ENCODE measurements around the gene ANKRD36. TPM values are rescaled to one million over a fixed set of nuclear protein-coding genes. Genes with fewer than 3 reads are reported as not detected.

The ANKRD36 gene
- 500 TPM for total RNA-seq

DNA sequence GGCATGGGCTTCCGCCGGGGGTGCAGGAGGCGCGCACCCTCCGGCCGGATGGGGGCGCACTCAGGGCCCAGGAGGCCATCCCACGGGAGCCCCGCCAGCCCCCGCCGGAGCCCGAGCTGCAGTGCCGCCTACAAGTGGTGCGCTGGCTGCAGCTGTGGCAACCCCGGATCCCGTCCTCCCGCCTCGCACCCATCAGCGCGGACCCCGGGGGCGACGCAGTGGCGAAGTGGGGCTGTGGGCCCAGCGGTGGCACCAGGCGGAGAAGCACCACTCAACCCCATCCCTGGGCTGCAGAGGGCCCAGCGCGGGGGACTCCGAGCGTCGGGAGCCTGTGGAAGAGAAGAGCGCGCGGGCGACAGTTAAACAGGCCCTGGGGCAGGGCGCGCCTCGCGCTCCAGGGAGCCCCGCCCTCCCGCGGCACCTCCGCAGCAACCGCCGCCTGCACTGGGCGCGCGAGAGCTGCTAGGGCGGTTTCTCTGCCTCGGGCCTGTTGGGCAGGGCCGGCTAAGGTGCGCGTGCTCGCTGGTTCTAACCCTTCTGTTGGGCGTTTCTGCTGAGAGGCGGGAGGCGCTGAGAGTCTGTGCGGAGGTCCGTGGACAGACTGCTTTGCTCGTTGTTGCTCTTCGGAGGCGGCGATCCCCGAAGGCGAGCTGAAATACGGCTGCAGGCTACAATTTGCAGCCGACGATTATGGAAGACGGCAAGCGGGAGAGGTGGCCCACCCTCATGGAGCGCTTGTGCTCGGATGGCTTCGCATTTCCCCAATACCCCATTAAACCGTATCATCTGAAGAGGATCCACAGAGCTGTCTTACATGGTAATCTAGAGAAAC lies at the start of gene ANKRD36:
Gene ANKRD36 (plus strand): TSS at position 104 of the 832 bp plus-strand sequence. CDS start 587 bp downstream, at position 691.

GRCh38 chr2:97094772-97095611 lies 18.0 kb upstream of the ANKRD36 start, which contains the start of gene FAHD2B:
TSS of gene FAHD2B (minus strand) at chr2:97094882. CDS start at chr2:97091706, 3,176 bp downstream.

Small RNA genes within 50 kb of the gene (small RNA-seq; reads per million reads assigned to genes)
- not detected for gene RN7SL313P (ENCODE audit: low replicate concordance)

Other genes with a start within 250 kb of the ANKRD36 start
- gene SEMA4C, start 243.1 kb upstream of the ANKRD36 start, total RNA-seq = 56.3 TPM
- gene FAM178B, start 126.6 kb upstream of the ANKRD36 start, total RNA-seq = not detected
- gene FAHD2B, start 18.3 kb upstream of the ANKRD36 start, total RNA-seq = 13.1 TPM

Measured in parietal lobe (tissue), 2 donors.